Measurements from ENCODE around the gene MAML2. TPM values are rescaled to one million over a fixed set of nuclear protein-coding genes. Genes with fewer than 3 reads are reported as not detected.

MAML2 gene
- total and polyA plus RNA-seq, 2 of the 13 experiments (the other 11 are each of a cell fraction or from before 2014, with no cell fraction given): 2.3 to 25.9 TPM

DNA sequence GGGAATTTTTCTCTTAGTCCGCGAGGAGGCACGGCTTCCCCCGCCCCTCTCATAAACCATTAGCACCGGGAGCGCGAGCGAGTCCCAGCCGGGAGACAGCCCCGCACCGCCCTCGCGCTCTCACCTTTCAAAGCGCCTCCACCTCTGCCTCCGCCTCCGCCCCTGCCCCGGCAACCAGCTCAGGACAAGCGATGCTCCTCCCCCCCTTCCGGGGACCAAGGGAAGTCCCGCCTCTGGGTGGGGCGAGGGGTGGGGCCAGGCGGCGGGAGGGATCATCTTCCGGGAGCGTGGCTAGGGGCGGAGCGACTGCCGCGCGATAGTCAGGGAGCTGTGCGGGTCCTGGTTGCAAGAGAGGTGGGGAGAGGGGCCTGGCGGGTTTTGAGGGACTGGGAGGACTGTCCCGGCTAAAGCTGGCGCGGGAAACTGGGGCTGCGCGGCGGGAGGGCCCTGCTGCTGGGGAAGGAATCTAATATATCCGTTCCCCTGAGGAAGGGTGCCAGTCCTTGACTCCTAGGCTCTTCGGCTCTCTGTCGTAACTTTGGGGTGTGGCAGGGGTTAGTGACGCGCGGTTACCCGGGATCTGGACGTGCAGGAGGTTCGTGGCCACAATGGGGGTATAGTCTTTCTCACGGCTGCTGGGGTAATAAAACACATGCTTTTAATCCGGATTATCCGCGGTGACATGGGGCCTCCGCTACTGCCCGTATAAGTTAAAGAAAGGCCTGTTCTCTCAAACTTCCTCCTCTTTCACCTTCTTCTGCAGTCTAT, 46.9 kb upstream of the MAML2 start, which contains the start of the genes CCDC82 and JRKL (continued):
- TF ChIP-seq, protein P1, sequence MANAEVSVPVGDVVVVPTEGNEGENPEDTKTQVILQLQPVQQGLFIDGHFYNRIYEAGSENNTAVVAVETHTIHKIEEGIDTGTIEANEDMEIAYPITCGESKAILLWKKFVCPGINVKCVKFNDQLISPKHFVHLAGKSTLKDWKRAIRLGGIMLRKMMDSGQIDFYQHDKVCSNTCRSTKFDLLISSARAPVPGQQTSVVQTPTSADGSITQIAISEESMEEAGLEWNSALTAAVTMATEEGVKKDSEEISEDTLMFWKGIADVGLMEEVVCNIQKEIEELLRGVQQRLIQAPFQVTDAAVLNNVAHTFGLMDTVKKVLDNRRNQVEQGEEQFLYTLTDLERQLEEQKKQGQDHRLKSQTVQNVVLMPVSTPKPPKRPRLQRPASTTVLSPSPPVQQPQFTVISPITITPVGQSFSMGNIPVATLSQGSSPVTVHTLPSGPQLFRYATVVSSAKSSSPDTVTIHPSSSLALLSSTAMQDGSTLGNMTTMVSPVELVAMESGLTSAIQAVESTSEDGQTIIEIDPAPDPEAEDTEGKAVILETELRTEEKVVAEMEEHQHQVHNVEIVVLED (CRISPR knock-in tag; IDR thresholded peaks at IDR 0.05; ENCODE audit: borderline replicate concordance): peak; percentile 65; the same call in 1 of the 2 replicates
- TF ChIP-seq, protein P2, sequence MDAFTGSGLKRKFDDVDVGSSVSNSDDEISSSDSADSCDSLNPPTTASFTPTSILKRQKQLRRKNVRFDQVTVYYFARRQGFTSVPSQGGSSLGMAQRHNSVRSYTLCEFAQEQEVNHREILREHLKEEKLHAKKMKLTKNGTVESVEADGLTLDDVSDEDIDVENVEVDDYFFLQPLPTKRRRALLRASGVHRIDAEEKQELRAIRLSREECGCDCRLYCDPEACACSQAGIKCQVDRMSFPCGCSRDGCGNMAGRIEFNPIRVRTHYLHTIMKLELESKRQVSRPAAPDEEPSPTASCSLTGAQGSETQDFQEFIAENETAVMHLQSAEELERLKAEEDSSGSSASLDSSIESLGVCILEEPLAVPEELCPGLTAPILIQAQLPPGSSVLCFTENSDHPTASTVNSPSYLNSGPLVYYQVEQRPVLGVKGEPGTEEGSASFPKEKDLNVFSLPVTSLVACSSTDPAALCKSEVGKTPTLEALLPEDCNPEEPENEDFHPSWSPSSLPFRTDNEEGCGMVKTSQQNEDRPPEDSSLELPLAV (CRISPR knock-in tag; conservative IDR thresholded peaks at IDR 0.05; ENCODE audit: low read depth): 0 out of 2 replicates have a peak, but pooled peaks have one; percentile 47
- TF ChIP-seq FOXK1 (CRISPR knock-in tag; IDR thresholded peaks at IDR 0.05; ENCODE audit: borderline replicate concordance, low read depth) (no peak), ZNF879 (CRISPR knock-in tag; IDR thresholded peaks at IDR 0.05) (peak; percentile 34; the same call in 1 of the 2 replicates)
- TF ChIP-seq, protein P3, sequence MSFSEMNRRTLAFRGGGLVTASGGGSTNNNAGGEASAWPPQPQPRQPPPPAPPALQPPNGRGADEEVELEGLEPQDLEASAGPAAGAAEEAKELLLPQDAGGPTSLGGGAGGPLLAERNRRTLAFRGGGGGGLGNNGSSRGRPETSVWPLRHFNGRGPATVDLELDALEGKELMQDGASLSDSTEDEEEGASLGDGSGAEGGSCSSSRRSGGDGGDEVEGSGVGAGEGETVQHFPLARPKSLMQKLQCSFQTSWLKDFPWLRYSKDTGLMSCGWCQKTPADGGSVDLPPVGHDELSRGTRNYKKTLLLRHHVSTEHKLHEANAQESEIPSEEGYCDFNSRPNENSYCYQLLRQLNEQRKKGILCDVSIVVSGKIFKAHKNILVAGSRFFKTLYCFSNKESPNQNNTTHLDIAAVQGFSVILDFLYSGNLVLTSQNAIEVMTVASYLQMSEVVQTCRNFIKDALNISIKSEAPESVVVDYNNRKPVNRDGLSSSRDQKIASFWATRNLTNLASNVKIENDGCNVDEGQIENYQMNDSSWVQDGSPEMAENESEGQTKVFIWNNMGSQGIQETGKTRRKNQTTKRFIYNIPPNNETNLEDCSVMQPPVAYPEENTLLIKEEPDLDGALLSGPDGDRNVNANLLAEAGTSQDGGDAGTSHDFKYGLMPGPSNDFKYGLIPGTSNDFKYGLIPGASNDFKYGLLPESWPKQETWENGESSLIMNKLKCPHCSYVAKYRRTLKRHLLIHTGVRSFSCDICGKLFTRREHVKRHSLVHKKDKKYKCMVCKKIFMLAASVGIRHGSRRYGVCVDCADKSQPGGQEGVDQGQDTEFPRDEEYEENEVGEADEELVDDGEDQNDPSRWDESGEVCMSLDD (CRISPR knock-in tag; IDR thresholded peaks at IDR 0.05; ENCODE audit: borderline replicate concordance): peak; percentile 67; the same call in 1 of the 2 replicates
- TF ChIP-seq, protein P4, sequence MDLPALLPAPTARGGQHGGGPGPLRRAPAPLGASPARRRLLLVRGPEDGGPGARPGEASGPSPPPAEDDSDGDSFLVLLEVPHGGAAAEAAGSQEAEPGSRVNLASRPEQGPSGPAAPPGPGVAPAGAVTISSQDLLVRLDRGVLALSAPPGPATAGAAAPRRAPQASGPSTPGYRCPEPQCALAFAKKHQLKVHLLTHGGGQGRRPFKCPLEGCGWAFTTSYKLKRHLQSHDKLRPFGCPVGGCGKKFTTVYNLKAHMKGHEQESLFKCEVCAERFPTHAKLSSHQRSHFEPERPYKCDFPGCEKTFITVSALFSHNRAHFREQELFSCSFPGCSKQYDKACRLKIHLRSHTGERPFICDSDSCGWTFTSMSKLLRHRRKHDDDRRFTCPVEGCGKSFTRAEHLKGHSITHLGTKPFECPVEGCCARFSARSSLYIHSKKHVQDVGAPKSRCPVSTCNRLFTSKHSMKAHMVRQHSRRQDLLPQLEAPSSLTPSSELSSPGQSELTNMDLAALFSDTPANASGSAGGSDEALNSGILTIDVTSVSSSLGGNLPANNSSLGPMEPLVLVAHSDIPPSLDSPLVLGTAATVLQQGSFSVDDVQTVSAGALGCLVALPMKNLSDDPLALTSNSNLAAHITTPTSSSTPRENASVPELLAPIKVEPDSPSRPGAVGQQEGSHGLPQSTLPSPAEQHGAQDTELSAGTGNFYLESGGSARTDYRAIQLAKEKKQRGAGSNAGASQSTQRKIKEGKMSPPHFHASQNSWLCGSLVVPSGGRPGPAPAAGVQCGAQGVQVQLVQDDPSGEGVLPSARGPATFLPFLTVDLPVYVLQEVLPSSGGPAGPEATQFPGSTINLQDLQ (CRISPR knock-in tag; IDR thresholded peaks at IDR 0.05): no peak
- TF ChIP-seq, protein P5, sequence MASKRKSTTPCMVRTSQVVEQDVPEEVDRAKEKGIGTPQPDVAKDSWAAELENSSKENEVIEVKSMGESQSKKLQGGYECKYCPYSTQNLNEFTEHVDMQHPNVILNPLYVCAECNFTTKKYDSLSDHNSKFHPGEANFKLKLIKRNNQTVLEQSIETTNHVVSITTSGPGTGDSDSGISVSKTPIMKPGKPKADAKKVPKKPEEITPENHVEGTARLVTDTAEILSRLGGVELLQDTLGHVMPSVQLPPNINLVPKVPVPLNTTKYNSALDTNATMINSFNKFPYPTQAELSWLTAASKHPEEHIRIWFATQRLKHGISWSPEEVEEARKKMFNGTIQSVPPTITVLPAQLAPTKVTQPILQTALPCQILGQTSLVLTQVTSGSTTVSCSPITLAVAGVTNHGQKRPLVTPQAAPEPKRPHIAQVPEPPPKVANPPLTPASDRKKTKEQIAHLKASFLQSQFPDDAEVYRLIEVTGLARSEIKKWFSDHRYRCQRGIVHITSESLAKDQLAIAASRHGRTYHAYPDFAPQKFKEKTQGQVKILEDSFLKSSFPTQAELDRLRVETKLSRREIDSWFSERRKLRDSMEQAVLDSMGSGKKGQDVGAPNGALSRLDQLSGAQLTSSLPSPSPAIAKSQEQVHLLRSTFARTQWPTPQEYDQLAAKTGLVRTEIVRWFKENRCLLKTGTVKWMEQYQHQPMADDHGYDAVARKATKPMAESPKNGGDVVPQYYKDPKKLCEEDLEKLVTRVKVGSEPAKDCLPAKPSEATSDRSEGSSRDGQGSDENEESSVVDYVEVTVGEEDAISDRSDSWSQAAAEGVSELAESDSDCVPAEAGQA (IDR thresholded peaks at IDR 0.05; ENCODE audit: low read depth): no peak
- TF ChIP-seq, protein P5 (CRISPR knock-in tag; IDR thresholded peaks at IDR 0.05; ENCODE audit: borderline replicate concordance): 0 out of 2 replicates have a peak, but pooled peaks have one; percentile 11
- TF ChIP-seq, protein P6, sequence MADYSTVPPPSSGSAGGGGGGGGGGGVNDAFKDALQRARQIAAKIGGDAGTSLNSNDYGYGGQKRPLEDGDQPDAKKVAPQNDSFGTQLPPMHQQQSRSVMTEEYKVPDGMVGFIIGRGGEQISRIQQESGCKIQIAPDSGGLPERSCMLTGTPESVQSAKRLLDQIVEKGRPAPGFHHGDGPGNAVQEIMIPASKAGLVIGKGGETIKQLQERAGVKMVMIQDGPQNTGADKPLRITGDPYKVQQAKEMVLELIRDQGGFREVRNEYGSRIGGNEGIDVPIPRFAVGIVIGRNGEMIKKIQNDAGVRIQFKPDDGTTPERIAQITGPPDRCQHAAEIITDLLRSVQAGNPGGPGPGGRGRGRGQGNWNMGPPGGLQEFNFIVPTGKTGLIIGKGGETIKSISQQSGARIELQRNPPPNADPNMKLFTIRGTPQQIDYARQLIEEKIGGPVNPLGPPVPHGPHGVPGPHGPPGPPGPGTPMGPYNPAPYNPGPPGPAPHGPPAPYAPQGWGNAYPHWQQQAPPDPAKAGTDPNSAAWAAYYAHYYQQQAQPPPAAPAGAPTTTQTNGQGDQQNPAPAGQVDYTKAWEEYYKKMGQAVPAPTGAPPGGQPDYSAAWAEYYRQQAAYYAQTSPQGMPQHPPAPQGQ (CRISPR knock-in tag; IDR thresholded peaks at IDR 0.05; ENCODE audit: borderline replicate concordance): no peak
